ENCODE data around the gene LRRC10B. TPM values are rescaled to one million over a fixed set of nuclear protein-coding genes. Genes with fewer than 3 reads are reported as not detected.

LRRC10B gene
- total RNA-seq, 1 donor = under 0.01 TPM

DNA sequence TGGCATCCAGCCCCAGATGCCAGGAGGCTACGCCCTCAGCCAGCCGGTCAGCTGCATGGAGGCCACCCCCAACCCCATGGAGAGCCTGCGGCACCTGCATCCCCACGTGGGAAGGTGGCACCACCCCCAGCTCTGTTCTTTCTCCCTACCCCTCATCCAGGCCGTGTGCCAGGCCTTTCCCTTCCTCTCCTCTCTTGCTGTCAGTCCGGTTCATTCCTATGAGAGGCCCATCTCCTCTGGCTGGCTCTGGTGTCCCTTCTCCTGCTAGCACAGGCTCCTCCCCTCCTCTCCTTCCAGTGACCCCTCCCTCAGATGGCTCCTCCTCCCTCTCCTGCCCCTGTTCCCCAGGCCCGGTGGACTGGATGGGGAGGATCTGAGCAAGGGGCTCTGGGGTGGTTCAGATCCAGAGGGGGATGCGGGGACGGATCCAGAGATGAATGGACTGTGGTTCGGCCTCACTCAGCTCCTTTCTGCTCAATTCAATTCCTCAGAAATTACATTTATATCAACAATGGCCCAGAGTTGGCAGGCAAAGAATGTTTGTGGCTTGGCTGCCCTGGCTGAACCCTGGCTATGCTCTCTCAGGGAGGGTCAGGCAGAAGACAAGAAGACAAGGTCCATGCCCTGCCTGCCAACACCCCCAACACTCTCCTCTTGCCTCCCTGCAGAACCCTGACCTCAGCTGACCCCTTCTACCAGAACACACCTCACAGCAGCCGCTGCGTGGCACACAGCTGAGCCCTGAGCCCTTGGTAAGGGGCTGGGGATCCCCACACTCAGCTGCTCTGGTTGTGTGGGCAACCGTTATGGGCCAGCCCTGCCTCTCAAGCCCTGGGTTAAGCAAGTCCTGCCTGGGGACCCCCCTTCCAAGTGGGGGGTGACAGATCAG is 18.5 kb upstream of the LRRC10B start:
- Histone ChIP-seq H3K27me3 (ENCODE audit: insufficient read depth, low read length) (peaks cover 4% of the 10 kb centered on the region), H3K79me2 (ENCODE audit: insufficient read depth, low read length) (no peaks in the 10 kb centered on the region), H3K36me3 (ENCODE audit: insufficient read depth, low read length) (no peaks in the 10 kb centered on the region), H3K4me1 (ENCODE audit: insufficient read depth, low read length) (peaks cover 21% of the 10 kb centered on the region), H3K9me3 (ENCODE audit: low read depth, low read length) (no peaks in the 10 kb centered on the region), H3K27ac (ENCODE audit: low read depth, low read length) (peak overlapping the region; percentile 28), H2AFZ (ENCODE audit: low read length) (peak overlapping the region; percentile 41), H3K4me2 (ENCODE audit: insufficient read depth, low read length) (peak overlapping the region; percentile 73), H3K4me3 (ENCODE audit: insufficient read depth, low read length) (peak overlapping the region; percentile 28), H4K20me1 (ENCODE audit: insufficient read depth, low read length) (peaks cover 7% of the 10 kb centered on the region)
- no peak for TF ChIP-seq CTCF (IDR thresholded peaks at IDR 0.05; ENCODE audit: extremely low read depth, low read depth, low read length)
- DNase-seq (ENCODE audit: insufficient read length, low spot score, missing footprints) = peak; percentile 97

- peak; percentile 82 for DNase-seq (ENCODE audit: insufficient read length, low spot score, missing footprints)
- H3K27ac ChIP-seq (ENCODE audit: low read depth, low read length) = no peak overlapping the region
- H3K9me3 ChIP-seq (ENCODE audit: low read depth, low read length) = no peaks in the 10 kb centered on the region
Observed at GRCh38 chr11:61491736-61492395, 16.7 kb upstream of the LRRC10B start.

GRCh38 chr11:61494381-61494961 is 14.1 kb upstream of the LRRC10B start:
- H3K27ac ChIP-seq (ENCODE audit: low read depth, low read length) = no peak overlapping the region
- no peak for TF ChIP-seq CTCF (IDR thresholded peaks at IDR 0.05; ENCODE audit: extremely low read depth, low read depth, low read length)
- H3K27me3 ChIP-seq (ENCODE audit: insufficient read depth, low read length) = peaks cover 4% of the 10 kb centered on the region
- no peaks in the 10 kb centered on the region for H3K36me3 ChIP-seq (ENCODE audit: insufficient read depth, low read length)
- no peak overlapping the region for H3K4me3 ChIP-seq (ENCODE audit: insufficient read depth, low read length)
- no peak overlapping the region for H3K4me2 ChIP-seq (ENCODE audit: insufficient read depth, low read length)
- no peaks in the 10 kb centered on the region for H3K9me3 ChIP-seq (ENCODE audit: low read depth, low read length)
- peak; percentile 72 for DNase-seq (ENCODE audit: insufficient read length, low spot score, missing footprints)
- H4K20me1 ChIP-seq (ENCODE audit: insufficient read depth, low read length) = peaks cover 7% of the 10 kb centered on the region
- H3K4me1 ChIP-seq (ENCODE audit: insufficient read depth, low read length) = peaks cover 13% of the 10 kb centered on the region
- no peak overlapping the region for H2AFZ ChIP-seq (ENCODE audit: low read length)
- no peaks in the 10 kb centered on the region for H3K79me2 ChIP-seq (ENCODE audit: insufficient read depth, low read length)

More at GRCh38 chr11:61491736-61492395, 16.7 kb upstream of the LRRC10B start:
- no peaks in the 10 kb centered on the region for H3K79me2 ChIP-seq (ENCODE audit: insufficient read depth, low read length)
- H3K4me1 ChIP-seq (ENCODE audit: insufficient read depth, low read length) = peaks cover 21% of the 10 kb centered on the region
- H3K4me2 ChIP-seq (ENCODE audit: insufficient read depth, low read length) = no peak overlapping the region
- no peaks in the 10 kb centered on the region for H3K27me3 ChIP-seq (ENCODE audit: insufficient read depth, low read length)
- H3K36me3 ChIP-seq (ENCODE audit: insufficient read depth, low read length) = no peaks in the 10 kb centered on the region
- peaks cover 7% of the 10 kb centered on the region for H4K20me1 ChIP-seq (ENCODE audit: insufficient read depth, low read length)
- no peak overlapping the region for H2AFZ ChIP-seq (ENCODE audit: low read length)
- H3K4me3 ChIP-seq (ENCODE audit: insufficient read depth, low read length) = no peak overlapping the region
- no peak for TF ChIP-seq CTCF (IDR thresholded peaks at IDR 0.05; ENCODE audit: extremely low read depth, low read depth, low read length)
